AG10803 (cell line): Measurements from ENCODE around the gene STH.

Source experiments
- DNase-seq: peaks from one replicate; pipeline ENCODE4 v3.0.0; 2010; ENCODE audit warnings: low read depth
- H3K4me3 ChIP-seq: 2 replicates; pipeline ENCODE4 v1.5.1; 2011; ENCODE audit warnings: mild to moderate bottlenecking, low read length, control low read depth
- CTCF ChIP-seq: conservative IDR thresholded peaks from 2 replicates; pipeline ENCODE4 v1.5.1; 2011; ENCODE audit warnings: mild to moderate bottlenecking, low read length, control low read depth, inconsistent platforms

Gene STH

GRCh38 chr17:45967378-45967777, 31.7 kb upstream of the STH start:
- no peak for DNase-seq
- H3K4me3 ChIP-seq = no peak overlapping the region
- no peak for TF ChIP-seq CTCF

- H3K4me3 ChIP-seq = no peak overlapping the region
- no peak for TF ChIP-seq CTCF
- DNase-seq = no peak
These were observed 30.3 kb upstream of the STH start for GRCh38 chr17:45968732-45969131.

GRCh38 chr17:45969726-45970125, 29.3 kb upstream of the STH start:
- DNase-seq = no peak
- no peak overlapping the region for H3K4me3 ChIP-seq
- TF ChIP-seq CTCF = no peak

- H3K4me3 ChIP-seq = no peak overlapping the region
- no peak for TF ChIP-seq CTCF
- DNase-seq = no peak
These were observed 28.4 kb upstream of the STH start for GRCh38 chr17:45970659-45971058.

GRCh38 chr17:45971698-45972141, 27.3 kb upstream of the STH start:
- DNase-seq = no peak
- no peak overlapping the region for H3K4me3 ChIP-seq
- no peak for TF ChIP-seq CTCF

GRCh38 chr17:45972531-45972930, 26.5 kb upstream of the STH start:
- no peak for TF ChIP-seq CTCF
- H3K4me3 ChIP-seq = no peak overlapping the region
- DNase-seq = no peak

- TF ChIP-seq CTCF = no peak
- H3K4me3 ChIP-seq = no peak overlapping the region
- no peak for DNase-seq
These were observed 25.8 kb upstream of the STH start for GRCh38 chr17:45973099-45973780.
